PC-3 (cell line): ENCODE measurements around the gene SLC2A3.
"Not testable (repeated sequence)": the region's sequence is repeated elsewhere in the genome, so short reads cannot be mapped to it uniquely, and the experiment has no call there.

ENCODE experiments used
- EZH2 ChIP-seq: fragments of 300-600 bp; sonication (generic); IDR thresholded peaks from one replicate; pipeline ENCODE4 v1.6.1; 2017; ENCODE audit warnings: antibody characterized with exemption, mild to moderate bottlenecking, low read length; ENCODE audit not compliant: unreplicated experiment
- TF ChIP-seq, protein P1 (sequence below): fragments of 300-600 bp; sonication (generic); conservative IDR thresholded peaks from 2 replicates; pipeline ENCODE4 v1.5.1; 2017; ENCODE audit warnings: antibody characterized with exemption, low read depth, mild to moderate bottlenecking, low read length

DNA sequence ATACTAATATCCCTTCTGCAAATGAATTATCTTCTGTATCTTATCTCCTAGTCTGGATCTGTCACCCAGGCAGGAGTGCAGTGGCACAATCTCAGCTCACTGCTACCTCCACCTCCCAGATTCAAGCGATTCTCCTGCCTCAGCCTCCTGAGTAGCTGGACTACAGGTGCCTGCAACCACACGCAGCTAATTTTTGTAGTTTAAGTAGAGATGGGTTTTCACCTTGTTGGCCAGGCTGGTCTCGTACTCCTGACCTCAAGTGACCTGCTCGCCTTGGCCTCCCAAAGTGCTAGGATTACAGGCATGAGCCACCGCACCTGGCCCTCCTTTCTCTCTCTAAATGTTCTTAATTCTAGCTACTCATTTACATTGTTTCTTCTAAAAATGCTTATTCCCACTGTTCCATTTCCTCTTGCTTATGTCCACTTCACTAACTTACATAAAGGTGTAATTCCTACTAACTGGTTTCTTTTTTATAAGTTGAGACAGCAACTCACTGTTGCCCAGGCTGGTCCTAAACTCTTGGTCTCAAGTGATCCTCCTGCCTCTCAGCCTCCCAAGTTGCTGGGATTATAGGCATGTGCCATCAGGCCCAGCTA, 9.8 kb downstream of the SLC2A3 start:
- TF ChIP-seq, protein P1, sequence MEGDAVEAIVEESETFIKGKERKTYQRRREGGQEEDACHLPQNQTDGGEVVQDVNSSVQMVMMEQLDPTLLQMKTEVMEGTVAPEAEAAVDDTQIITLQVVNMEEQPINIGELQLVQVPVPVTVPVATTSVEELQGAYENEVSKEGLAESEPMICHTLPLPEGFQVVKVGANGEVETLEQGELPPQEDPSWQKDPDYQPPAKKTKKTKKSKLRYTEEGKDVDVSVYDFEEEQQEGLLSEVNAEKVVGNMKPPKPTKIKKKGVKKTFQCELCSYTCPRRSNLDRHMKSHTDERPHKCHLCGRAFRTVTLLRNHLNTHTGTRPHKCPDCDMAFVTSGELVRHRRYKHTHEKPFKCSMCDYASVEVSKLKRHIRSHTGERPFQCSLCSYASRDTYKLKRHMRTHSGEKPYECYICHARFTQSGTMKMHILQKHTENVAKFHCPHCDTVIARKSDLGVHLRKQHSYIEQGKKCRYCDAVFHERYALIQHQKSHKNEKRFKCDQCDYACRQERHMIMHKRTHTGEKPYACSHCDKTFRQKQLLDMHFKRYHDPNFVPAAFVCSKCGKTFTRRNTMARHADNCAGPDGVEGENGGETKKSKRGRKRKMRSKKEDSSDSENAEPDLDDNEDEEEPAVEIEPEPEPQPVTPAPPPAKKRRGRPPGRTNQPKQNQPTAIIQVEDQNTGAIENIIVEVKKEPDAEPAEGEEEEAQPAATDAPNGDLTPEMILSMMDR: not testable (repeated sequence)
- not testable (repeated sequence) for TF ChIP-seq EZH2
